ENCODE data around the gene AKAP8L.
A peak's percentile ranks its signal among the peaks of the same experiment; 100 is the strongest.

Gene AKAP8L, protein sequence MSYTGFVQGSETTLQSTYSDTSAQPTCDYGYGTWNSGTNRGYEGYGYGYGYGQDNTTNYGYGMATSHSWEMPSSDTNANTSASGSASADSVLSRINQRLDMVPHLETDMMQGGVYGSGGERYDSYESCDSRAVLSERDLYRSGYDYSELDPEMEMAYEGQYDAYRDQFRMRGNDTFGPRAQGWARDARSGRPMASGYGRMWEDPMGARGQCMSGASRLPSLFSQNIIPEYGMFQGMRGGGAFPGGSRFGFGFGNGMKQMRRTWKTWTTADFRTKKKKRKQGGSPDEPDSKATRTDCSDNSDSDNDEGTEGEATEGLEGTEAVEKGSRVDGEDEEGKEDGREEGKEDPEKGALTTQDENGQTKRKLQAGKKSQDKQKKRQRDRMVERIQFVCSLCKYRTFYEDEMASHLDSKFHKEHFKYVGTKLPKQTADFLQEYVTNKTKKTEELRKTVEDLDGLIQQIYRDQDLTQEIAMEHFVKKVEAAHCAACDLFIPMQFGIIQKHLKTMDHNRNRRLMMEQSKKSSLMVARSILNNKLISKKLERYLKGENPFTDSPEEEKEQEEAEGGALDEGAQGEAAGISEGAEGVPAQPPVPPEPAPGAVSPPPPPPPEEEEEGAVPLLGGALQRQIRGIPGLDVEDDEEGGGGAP

DNA sequence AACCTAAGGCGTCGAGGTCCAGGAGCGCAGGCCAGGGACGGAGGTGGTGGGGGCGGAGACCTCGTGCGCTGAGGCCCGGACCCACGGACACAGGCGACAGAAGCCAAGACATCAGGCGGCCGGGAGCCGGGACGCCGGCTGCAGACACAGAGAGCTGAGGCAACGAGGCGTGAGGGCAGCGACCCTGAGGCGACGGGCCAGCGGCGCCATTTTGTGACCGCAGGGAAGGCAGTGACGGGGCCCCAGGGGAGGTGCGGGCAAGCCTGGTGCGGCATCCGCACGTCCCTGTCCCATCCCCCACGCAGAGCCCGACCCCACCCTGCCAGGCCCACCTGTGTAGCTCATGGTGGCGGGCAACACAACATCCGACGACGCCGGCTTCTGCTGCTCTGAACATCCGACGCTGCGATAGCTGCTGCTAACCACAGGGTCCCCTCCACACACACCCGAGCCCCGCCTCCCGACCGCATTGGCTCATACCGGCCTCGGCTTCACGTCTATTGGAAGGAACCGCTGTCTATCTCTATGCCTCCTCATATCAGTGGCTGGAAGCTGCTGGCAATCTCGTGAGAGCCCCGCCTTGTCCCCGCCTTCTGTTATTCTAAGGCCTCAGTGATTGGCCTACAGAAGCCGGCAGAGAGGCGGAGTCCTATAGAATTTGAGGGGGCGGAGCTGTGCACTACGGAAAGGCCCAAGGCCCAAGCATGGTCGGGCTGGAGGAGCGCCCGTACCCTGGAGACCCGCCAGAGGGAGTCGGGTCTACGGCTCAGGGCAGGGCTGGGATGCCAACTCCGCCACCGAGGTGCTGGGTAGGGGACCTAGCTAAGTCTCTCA, at the start of gene AKAP8L:
Gene AKAP8L, minus strand, starts transcription at position 410 of the 834 bp plus-strand sequence. Its CDS starts 65 bp downstream, at position 345.
- TF ChIP-seq, protein P1, sequence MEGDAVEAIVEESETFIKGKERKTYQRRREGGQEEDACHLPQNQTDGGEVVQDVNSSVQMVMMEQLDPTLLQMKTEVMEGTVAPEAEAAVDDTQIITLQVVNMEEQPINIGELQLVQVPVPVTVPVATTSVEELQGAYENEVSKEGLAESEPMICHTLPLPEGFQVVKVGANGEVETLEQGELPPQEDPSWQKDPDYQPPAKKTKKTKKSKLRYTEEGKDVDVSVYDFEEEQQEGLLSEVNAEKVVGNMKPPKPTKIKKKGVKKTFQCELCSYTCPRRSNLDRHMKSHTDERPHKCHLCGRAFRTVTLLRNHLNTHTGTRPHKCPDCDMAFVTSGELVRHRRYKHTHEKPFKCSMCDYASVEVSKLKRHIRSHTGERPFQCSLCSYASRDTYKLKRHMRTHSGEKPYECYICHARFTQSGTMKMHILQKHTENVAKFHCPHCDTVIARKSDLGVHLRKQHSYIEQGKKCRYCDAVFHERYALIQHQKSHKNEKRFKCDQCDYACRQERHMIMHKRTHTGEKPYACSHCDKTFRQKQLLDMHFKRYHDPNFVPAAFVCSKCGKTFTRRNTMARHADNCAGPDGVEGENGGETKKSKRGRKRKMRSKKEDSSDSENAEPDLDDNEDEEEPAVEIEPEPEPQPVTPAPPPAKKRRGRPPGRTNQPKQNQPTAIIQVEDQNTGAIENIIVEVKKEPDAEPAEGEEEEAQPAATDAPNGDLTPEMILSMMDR (IDR thresholded peaks at IDR 0.05; ENCODE audit: low read depth, low read length): peak; percentile 48
- DNase-seq (ENCODE audit: extremely low read depth, low read depth): peak; percentile 100

DNA sequence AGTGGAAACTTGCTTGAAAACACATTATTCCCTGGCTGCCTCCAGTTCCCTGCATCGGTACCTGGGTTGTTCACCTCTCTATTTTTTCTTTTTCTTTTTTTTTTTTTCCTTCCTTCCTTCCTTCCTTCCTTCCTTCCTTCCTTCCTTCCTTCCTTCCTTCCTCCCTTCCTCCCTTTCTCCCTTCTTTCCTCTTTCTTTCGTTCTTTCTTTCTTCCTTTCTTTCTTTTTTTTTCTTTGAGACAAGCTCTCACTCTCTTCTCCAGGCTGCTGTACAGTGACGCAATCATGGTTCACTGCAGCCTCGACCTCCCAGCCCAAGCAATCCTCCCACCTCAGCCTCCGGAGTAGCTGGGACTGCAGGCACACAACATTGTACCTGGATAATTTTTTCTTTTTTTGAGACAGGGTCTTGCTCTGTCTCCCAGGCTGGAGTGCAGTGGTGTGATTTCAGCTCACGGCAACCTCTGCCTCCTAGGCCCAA, 49.0 kb upstream of the AKAP8L start:
- TF ChIP-seq, protein P1 (IDR thresholded peaks at IDR 0.05; ENCODE audit: low read depth, low read length): no peak
- DNase-seq (ENCODE audit: extremely low read depth, low read depth): no peak

DNA sequence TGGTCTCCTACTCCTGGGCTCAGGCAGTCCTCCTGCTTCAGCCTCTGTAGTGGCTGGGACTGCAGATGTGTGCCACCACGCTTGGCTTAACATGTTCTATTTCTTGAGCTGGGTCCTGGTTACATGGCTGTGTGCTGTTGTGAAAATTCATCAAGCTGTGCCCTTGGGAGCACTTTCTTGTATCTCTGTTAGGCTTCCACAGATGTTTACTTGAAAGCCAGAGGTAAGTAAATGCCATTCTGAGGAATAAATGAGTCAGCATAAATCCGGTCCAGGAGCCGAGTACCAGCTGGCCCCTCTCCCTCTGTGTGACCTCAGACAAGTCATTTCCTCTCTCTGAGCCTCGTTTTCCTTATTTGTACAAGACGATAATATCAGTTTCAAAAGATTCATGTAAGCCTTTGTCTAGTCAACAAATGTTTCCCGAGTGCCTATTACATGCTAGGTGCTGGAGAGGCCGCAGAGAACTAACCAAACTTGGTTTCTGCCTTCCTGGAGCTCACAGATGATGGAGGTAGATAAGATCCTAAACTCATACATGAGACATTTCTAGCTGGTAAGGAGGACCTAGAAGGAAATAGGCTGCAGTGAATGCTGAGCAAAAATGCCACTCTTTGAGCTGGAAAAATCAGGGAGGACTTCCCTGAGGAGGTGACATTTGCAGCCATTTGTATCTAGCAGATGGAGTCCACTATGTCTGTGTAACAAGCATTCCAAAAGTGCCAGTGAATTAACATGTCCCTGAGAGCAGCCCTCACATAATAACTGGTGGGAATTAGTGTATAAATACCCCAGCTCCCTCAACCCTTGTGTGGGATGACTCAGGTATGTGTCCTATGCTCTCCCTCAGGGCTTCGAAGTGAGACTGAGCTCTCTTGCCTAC, 48.3 kb upstream of the AKAP8L start:
- DNase-seq (ENCODE audit: extremely low read depth, low read depth): no peak

DNA sequence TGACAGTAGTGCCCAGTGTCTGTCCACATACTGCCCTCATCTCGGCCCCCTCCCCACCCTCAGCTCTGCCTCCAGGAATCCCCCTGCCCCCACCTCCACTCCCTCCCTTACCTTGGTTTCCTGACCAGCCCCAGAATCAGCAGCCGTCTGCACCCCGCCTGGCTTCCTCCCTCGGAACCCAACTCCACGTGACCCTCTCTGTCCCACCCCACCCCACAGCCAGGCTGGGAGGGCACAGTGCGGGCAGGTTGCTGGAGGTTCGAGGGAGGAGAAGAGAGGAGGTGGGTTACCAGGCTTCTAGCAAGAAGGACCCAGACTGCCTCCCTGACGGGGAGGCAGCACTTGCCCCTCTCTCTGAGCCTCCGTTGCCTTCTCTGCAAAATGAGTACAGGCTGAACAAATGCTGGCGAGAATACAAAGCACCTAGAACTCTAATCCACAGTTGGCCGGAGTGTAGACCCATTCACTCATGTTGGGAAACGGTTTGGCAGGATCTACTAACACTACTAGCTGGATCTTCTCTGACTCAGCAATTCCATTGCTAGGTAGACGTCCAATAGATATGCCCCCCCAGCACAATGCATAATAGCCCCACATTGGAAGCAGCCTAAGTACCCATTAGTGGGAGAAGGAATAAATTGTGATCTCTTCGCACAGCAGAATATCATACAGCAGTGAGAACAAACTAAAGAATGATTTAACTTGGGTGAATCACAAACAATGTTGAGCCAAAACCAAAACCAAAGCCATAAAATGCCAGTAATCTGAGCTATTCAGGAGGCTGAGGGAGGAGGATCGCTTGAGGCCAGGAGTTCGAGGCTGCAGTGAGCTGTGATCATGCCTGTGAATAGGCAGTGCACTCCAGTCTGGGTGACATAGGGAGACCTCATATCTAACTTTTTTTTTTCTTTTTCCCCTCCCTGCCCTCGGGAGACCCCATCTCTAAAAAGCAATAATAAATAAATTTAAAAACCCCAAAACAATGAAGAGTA, 45.9 kb upstream of the AKAP8L start, which contains the start of gene RASAL3:
Gene RASAL3, minus strand, starts transcription at position 151 of the 992 bp plus-strand sequence. CDS start 186 bp downstream, outside the sequence.
- DNase-seq (ENCODE audit: extremely low read depth, low read depth): no peak
- TF ChIP-seq, protein P1 (IDR thresholded peaks at IDR 0.05; ENCODE audit: low read depth, low read length): no peak

More for the DNA sequence above, 48.3 kb upstream of the AKAP8L start:
- TF ChIP-seq, protein P1 (IDR thresholded peaks at IDR 0.05; ENCODE audit: low read depth, low read length): no peak

DNA sequence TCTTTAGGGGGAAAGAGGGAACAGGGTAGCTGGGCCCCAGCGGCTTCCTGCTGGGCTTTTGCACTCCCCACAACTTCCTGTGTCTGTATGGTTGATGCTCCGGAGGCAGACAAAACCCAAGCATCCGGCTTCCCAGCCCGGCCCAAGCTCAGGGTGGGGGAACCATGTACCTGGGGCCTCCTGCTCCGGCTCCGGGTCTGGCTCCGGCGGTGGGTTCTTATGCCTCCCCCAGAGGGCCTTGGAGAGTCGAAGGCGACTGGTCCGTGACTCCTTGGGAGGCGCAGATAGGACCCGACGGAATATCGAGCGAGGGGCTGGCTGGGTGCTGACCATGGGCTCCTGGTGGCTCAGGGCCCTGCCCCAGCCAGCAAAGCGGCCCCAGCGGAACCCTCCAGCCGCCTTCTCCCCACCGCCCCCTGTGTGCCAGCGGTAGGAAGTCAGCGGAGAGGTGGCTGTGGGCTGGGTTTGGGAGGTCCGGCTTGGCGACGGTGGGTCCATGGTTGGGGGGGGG, 45.1 kb upstream of the AKAP8L start:
- no peak for DNase-seq (ENCODE audit: extremely low read depth, low read depth)

More for the DNA sequence above, 45.1 kb upstream of the AKAP8L start:
- TF ChIP-seq, protein P1 (IDR thresholded peaks at IDR 0.05; ENCODE audit: low read depth, low read length): no peak
